Measurements from ENCODE around the gene TMEM63B. TPM values are rescaled to one million over a fixed set of nuclear protein-coding genes. Genes with fewer than 3 reads are reported as not detected.
A peak's percentile ranks its signal among the peaks of the same experiment; 100 is the strongest.

TMEM63B gene
- 27.4 and 40.3 TPM in 2 replicates for total RNA-seq

GRCh38 chr6:44127186-44128019 lies at the start of gene TMEM63B, which contains the start of gene MRPL14:
Gene TMEM63B, plus strand, starts transcription at chr6:44127554. Its CDS starts 7,031 bp downstream, at chr6:44134585.
Gene MRPL14, minus strand, starts transcription at chr6:44127452. Its CDS starts 10,841 bp downstream, at chr6:44116611.
- Histone ChIP-seq H3K36me3 (ENCODE audit: control insufficient read depth, insufficient read depth, low read length) (peaks cover 2% of the 10 kb centered on the region), H3K27me3 (ENCODE audit: control insufficient read depth, insufficient read depth, low read length) (no peaks in the 10 kb centered on the region), H3K4me3 (ENCODE audit: low read depth, low read length) (peak within 1 kb of the TSS; percentile 89)
- TF ChIP-seq CTCF (IDR thresholded peaks at IDR 0.05; ENCODE audit: insufficient read depth, low read length, severe bottlenecking) = no peak
- FAIRE-seq (no peak), DNase-seq (ENCODE audit: low read depth) (peak; percentile 47)

- no peak for DNase-seq (ENCODE audit: low read depth)
- no peaks in the 10 kb centered on the region for H3K27me3 ChIP-seq (ENCODE audit: control insufficient read depth, insufficient read depth, low read length)
- FAIRE-seq = no peak
- no peak for TF ChIP-seq CTCF (IDR thresholded peaks at IDR 0.05; ENCODE audit: insufficient read depth, low read length, severe bottlenecking)
- no peak overlapping the region for H3K4me3 ChIP-seq (ENCODE audit: low read depth, low read length)
- no peaks in the 10 kb centered on the region for H3K36me3 ChIP-seq (ENCODE audit: control insufficient read depth, insufficient read depth, low read length)
Observed at GRCh38 chr6:44078219-44078826, 49.0 kb upstream of the TMEM63B start.

GRCh38 chr6:44078827-44079671 lies 48.3 kb upstream of the TMEM63B start:
- peak; percentile 87 for TF ChIP-seq CTCF (IDR thresholded peaks at IDR 0.05; ENCODE audit: insufficient read depth, low read length, severe bottlenecking)
- Histone ChIP-seq H3K4me3 (ENCODE audit: low read depth, low read length) (no peak overlapping the region), H3K27me3 (ENCODE audit: control insufficient read depth, insufficient read depth, low read length) (no peaks in the 10 kb centered on the region), H3K36me3 (ENCODE audit: control insufficient read depth, insufficient read depth, low read length) (no peaks in the 10 kb centered on the region)
- FAIRE-seq = no peak
- peak; percentile 66 for DNase-seq (ENCODE audit: low read depth)

- no peak for TF ChIP-seq CTCF (IDR thresholded peaks at IDR 0.05; ENCODE audit: insufficient read depth, low read length, severe bottlenecking)
- FAIRE-seq = no peak
- H3K36me3 ChIP-seq (ENCODE audit: control insufficient read depth, insufficient read depth, low read length) = no peaks in the 10 kb centered on the region
- DNase-seq (ENCODE audit: low read depth) = no peak
- H3K4me3 ChIP-seq (ENCODE audit: low read depth, low read length) = no peak overlapping the region
- no peaks in the 10 kb centered on the region for H3K27me3 ChIP-seq (ENCODE audit: control insufficient read depth, insufficient read depth, low read length)
Observed at GRCh38 chr6:44079672-44080071, 47.7 kb upstream of the TMEM63B start.

GRCh38 chr6:44080561-44081521 lies 46.5 kb upstream of the TMEM63B start:
- FAIRE-seq (no peak), DNase-seq (ENCODE audit: low read depth) (no peak)
- Histone ChIP-seq H3K4me3 (ENCODE audit: low read depth, low read length) (no peak overlapping the region), H3K27me3 (ENCODE audit: control insufficient read depth, insufficient read depth, low read length) (no peaks in the 10 kb centered on the region), H3K36me3 (ENCODE audit: control insufficient read depth, insufficient read depth, low read length) (no peaks in the 10 kb centered on the region)
- no peak for TF ChIP-seq CTCF (IDR thresholded peaks at IDR 0.05; ENCODE audit: insufficient read depth, low read length, severe bottlenecking)
